SKM-1 treated with dmso at 0.1 percent for 144 hours (cell line): Measurements from ENCODE around the gene OR56B1.

ENCODE experiments used
- DNase-seq: peaks from one replicate; lab custom pipeline; 2025; ENCODE audit not compliant: unreplicated experiment; lab: John Stamatoyannopoulos, UW

The OR56B1 gene

GRCh38 chr11:5726351-5726750, 9.9 kb upstream of the OR56B1 start:
- DNase-seq: no peak

- DNase-seq: no peak
Measured at GRCh38 chr11:5727691-5728090, 8.6 kb upstream of the OR56B1 start.

- no peak for DNase-seq
Measured at GRCh38 chr11:5737091-5737490, 843 bp downstream of the OR56B1 start.

GRCh38 chr11:5737670-5738392, 1.6 kb downstream of the OR56B1 start:
- no peak for DNase-seq

GRCh38 chr11:5738431-5738830, 2.2 kb downstream of the OR56B1 start:
- no peak for DNase-seq

GRCh38 chr11:5746614-5747013, 10.4 kb downstream of the OR56B1 start:
- DNase-seq: no peak

- no peak for DNase-seq
Measured at GRCh38 chr11:5749836-5750235, 13.6 kb downstream of the OR56B1 start.

- DNase-seq: no peak
Measured at GRCh38 chr11:5753943-5754342, 17.7 kb downstream of the OR56B1 start, which contains the start of gene OR52N4. TSS of gene OR52N4 (plus strand) at chr11:5754243. CDS start at chr11:5754741, 498 bp downstream.

- DNase-seq: no peak
Measured at GRCh38 chr11:5767056-5767455, 30.8 kb downstream of the OR56B1 start.

GRCh38 chr11:5783255-5783654, 47.0 kb downstream of the OR56B1 start, which contains the start of gene OR52N5:
TSS of gene OR52N5 (minus strand) at chr11:5783355. CDS start at chr11:5778634, 4,721 bp downstream.
- DNase-seq: no peak
